Neuronal stem cell (in vitro differentiated cells): ENCODE data around the gene ANO3.

Experiments used
- DNase-seq: peaks from one replicate; pipeline ENCODE4 v3.0.0-alpha.2; 2013; ENCODE audit warnings: low spot score
- H2AFZ ChIP-seq: one replicate; pipeline ENCODE4 v1.6.1; 2013; ENCODE audit warnings: mild to moderate bottlenecking, low read length, inconsistent platforms
- H2AK5ac ChIP-seq: 2 replicates; pipeline ENCODE4 v1.6.1; 2013; ENCODE audit warnings: low read depth, mild to moderate bottlenecking, inconsistent platforms, low read length, moderate library complexity, mixed read lengths
- H2BK120ac ChIP-seq: 2 replicates; pipeline ENCODE4 v1.6.1; 2013; ENCODE audit warnings: low read depth, mild to moderate bottlenecking, inconsistent platforms, low read length, moderate library complexity, mixed read lengths
- H2BK12ac ChIP-seq: one replicate; pipeline ENCODE4 v1.6.1; 2013; ENCODE audit warnings: low read length, inconsistent platforms
- H2BK15ac ChIP-seq: 2 replicates; pipeline ENCODE4 v1.6.1; 2013; ENCODE audit warnings: mild to moderate bottlenecking, low read length, inconsistent platforms, mixed read lengths
- H2BK5ac ChIP-seq: one replicate; pipeline ENCODE4 v1.6.1; 2013; ENCODE audit warnings: inconsistent platforms, mild to moderate bottlenecking, low read length, moderate library complexity
- H3K14ac ChIP-seq: one replicate; pipeline ENCODE4 v1.6.1; 2013; ENCODE audit warnings: low read length, inconsistent platforms
- H3K18ac ChIP-seq: 2 replicates; pipeline ENCODE4 v1.6.1; 2013; ENCODE audit warnings: low read length, inconsistent platforms
- H3K23ac ChIP-seq: 2 replicates; pipeline ENCODE4 v1.6.1; 2013; ENCODE audit warnings: low read depth, mild to moderate bottlenecking, mixed read lengths, low read length, inconsistent platforms; ENCODE audit not compliant: poor library complexity
- H3K27ac ChIP-seq: replicated peaks from 3 replicates; pipeline ENCODE4 v1.5.1; 2013; ENCODE audit warnings: low read length, inconsistent platforms
- H3K27me3 ChIP-seq, 3 experiments: 2 replicates each; pipeline ENCODE4 v1.6.1; 2013; ENCODE audit warnings: low read length in 3 of 3, mild to moderate bottlenecking in 2 of 3, inconsistent platforms in 1 of 3, low read depth in 1 of 3, mixed read lengths in 1 of 3, moderate library complexity in 1 of 3; ENCODE audit not compliant: control insufficient read depth in 3 of 3, insufficient read depth in 3 of 3
- H3K36me3 ChIP-seq, 2 donors: replicated peaks in 1 of 2; 2 replicates each; pipeline ENCODE4 v1.6.1; 2013; ENCODE audit warnings: low read length in 2 of 2; ENCODE audit not compliant: control insufficient read depth in 2 of 2, insufficient read depth in 2 of 2
- H3K4ac ChIP-seq: 2 replicates; pipeline ENCODE4 v1.6.1; 2013; ENCODE audit warnings: inconsistent platforms, mild to moderate bottlenecking, low read length, moderate library complexity
- H3K4me1 ChIP-seq, 2 donors: 1 replicate in 1 of 2; 2 replicates in 1 of 2; pipeline ENCODE4 v1.6.1; 2013; ENCODE audit warnings: low read length in 2 of 2, low read depth in 1 of 2; ENCODE audit not compliant: control insufficient read depth in 2 of 2, insufficient read depth in 1 of 2
- H3K4me2 ChIP-seq: one replicate; pipeline ENCODE4 v1.6.1; 2013; ENCODE audit warnings: mild to moderate bottlenecking, low read length, inconsistent platforms; ENCODE audit not compliant: insufficient read depth, poor library complexity, severe bottlenecking
- H3K4me3 ChIP-seq, 2 donors: 2 replicates each; pipeline ENCODE4 v1.5.1; 2013; ENCODE audit warnings: low read length in 2 of 2, mild to moderate bottlenecking in 2 of 2, inconsistent platforms in 1 of 2, moderate library complexity in 1 of 2
- H3K79me1 ChIP-seq: one replicate; pipeline ENCODE4 v1.6.1; 2013; ENCODE audit warnings: low read depth, mild to moderate bottlenecking, inconsistent platforms, low read length, moderate library complexity
- H3K9ac ChIP-seq: one replicate; pipeline ENCODE4 v1.6.1; 2013; ENCODE audit warnings: mild to moderate bottlenecking, low read depth, low read length, inconsistent platforms; ENCODE audit not compliant: poor library complexity
- H3K9me3 ChIP-seq, 2 donors: replicated peaks in 1 of 2; 2 replicates each; pipeline versions ENCODE3 to v1.6.1; 2013; ENCODE audit warnings: low read length in 2 of 2, mild to moderate bottlenecking in 2 of 2, inconsistent platforms in 1 of 2, low read depth in 1 of 2, mixed read lengths in 1 of 2, moderate library complexity in 1 of 2; ENCODE audit not compliant: control insufficient read depth in 2 of 2, insufficient read depth in 1 of 2
- H4K8ac ChIP-seq: one replicate; pipeline ENCODE4 v1.6.1; 2013; ENCODE audit warnings: low read depth, mild to moderate bottlenecking, inconsistent platforms, low read length, moderate library complexity
- H4K91ac ChIP-seq: one replicate; pipeline ENCODE4 v1.6.1; 2013; ENCODE audit warnings: low read length, low read depth, mild to moderate bottlenecking, inconsistent platforms; ENCODE audit not compliant: poor library complexity
- WGBS, 2 donors: extraction: QIAGEN DNeasy Blood & Tissue Kit; methylation state at CpG; one replicate each; pipeline ENCODE4 v1.1.7; 2013; ENCODE audit warnings: missing lambda C conversion rate in 2 of 2, mixed read lengths in 1 of 2; ENCODE audit not compliant: insufficient read length in 2 of 2, insufficient replicate concordance in 1 of 2; ENCODE audit errors: extremely low coverage in 2 of 2; 5-methylcytosine and 5-hydroxymethylcytosine counted together

The ANO3 gene

DNA sequence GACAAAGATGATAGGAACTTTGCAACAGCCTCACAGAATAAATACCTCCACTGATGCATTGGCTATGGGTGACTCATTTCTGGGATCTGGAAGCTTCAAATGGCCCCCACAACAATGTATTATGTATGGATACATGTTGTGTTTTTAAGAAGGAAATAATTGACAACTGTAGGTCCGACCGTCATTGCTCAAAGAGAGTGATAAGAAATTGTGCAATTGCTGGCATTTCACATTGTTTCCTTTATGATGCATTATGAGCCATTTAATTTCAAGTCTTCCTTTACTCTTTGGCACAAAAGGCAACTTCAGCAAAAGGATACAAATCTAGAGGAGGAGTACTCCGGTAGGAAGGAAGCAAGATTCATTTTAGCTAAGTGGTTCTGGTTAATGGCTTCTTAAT, 2.0 kb downstream of the ANO3 start:
- H2BK5ac ChIP-seq = no peak overlapping the region
- H3K4me2 ChIP-seq = no peak overlapping the region
- no peak overlapping the region for H3K27ac ChIP-seq
- no peaks in the 10 kb centered on the region for H3K79me1 ChIP-seq
- H2AFZ ChIP-seq = peak overlapping the region; percentile 73
- no peak for DNase-seq
- H3K9ac ChIP-seq = no peak overlapping the region
- H2AK5ac ChIP-seq = no peak overlapping the region
- H3K27me3 ChIP-seq = no peaks in the 10 kb centered on the region
- H3K23ac ChIP-seq = no peak overlapping the region
- no peak overlapping the region for H3K4me3 ChIP-seq
- no peak overlapping the region for H2BK120ac ChIP-seq
- WGBS, 2 donors = no CpG with 5 or more reads among the region's 3 CpGs
- no peak overlapping the region for H3K18ac ChIP-seq
- H3K4me1 ChIP-seq = peaks cover 7 to 29% of the 10 kb centered on the region in 2 donors
- H3K9me3 ChIP-seq = no peaks in the 10 kb centered on the region
- no peak overlapping the region for H3K14ac ChIP-seq
- H2BK15ac ChIP-seq = no peak overlapping the region
- no peak overlapping the region for H3K4ac ChIP-seq
- H2BK12ac ChIP-seq = no peak overlapping the region
- no peaks in the 10 kb centered on the region for H3K36me3 ChIP-seq
- H4K91ac ChIP-seq = no peak overlapping the region
- H4K8ac ChIP-seq = no peak overlapping the region

GRCh38 chr11:26335903-26336302, 4.0 kb downstream of the ANO3 start:
- Histone ChIP-seq H3K27ac (no peak overlapping the region), H3K14ac (no peak overlapping the region), H3K4me3 (no peak overlapping the region), H2AK5ac (no peak overlapping the region), H3K36me3 (no peaks in the 10 kb centered on the region), H3K79me1 (no peaks in the 10 kb centered on the region), H2BK12ac (no peak overlapping the region), H3K23ac (no peak overlapping the region), H3K4me2 (no peak overlapping the region), H4K8ac (no peak overlapping the region), H3K4me1 (peaks cover 5 to 14% of the 10 kb centered on the region in 2 donors), H3K27me3 (no peaks in the 10 kb centered on the region), H3K4ac (no peak overlapping the region), H4K91ac (no peak overlapping the region), H3K18ac (no peak overlapping the region), H3K9ac (no peak overlapping the region), H2BK5ac (no peak overlapping the region), H3K9me3 (no peaks in the 10 kb centered on the region), H2BK120ac (no peak overlapping the region), H2BK15ac (no peak overlapping the region), H2AFZ (no peak overlapping the region)
- DNase-seq = no peak

GRCh38 chr11:26344647-26345046, 12.7 kb downstream of the ANO3 start:
- Histone ChIP-seq H3K9me3 (no peaks in the 10 kb centered on the region), H2BK120ac (no peak overlapping the region), H2BK12ac (no peak overlapping the region), H3K27ac (no peak overlapping the region), H2BK15ac (no peak overlapping the region), H3K79me1 (no peaks in the 10 kb centered on the region), H3K18ac (no peak overlapping the region), H2BK5ac (no peak overlapping the region), H3K23ac (no peak overlapping the region), H4K91ac (no peak overlapping the region), H3K14ac (no peak overlapping the region), H2AFZ (no peak overlapping the region), H3K4ac (no peak overlapping the region), H3K4me3 (no peak overlapping the region), H3K36me3 (no peaks in the 10 kb centered on the region), H3K4me1 (no peaks in the 10 kb centered on the region), H2AK5ac (no peak overlapping the region), H3K4me2 (no peak overlapping the region), H3K9ac (no peak overlapping the region), H3K27me3 (no peaks in the 10 kb centered on the region), H4K8ac (no peak overlapping the region)
- no CpG with 5 or more reads among the region's 2 CpGs for WGBS, 2 donors
- no peak for DNase-seq

DNA sequence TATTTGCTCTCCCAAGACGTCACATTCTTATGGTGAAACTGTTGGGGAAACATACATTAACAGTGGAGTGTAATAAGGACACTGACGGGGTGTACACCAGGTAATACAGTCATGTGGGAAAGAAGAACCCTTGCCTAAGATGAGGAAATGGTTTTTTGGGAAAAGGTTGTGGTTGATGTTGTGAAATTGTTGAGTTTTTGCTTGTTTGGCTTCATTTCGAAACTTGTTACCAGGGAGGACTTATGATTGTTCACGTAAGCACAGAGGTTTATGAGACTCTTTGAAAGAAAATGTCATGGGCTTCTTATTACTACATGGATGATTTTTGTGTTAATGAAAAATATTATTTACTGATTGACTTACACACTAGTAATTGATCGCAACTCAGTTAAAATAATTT, 16.8 kb downstream of the ANO3 start:
- Histone ChIP-seq H4K91ac (no peak overlapping the region), H2AK5ac (no peak overlapping the region), H3K36me3 (no peaks in the 10 kb centered on the region), H3K4me3 (no peak overlapping the region), H3K27ac (no peak overlapping the region), H3K4me1 (no peaks in the 10 kb centered on the region), H3K4me2 (no peak overlapping the region), H3K23ac (no peak overlapping the region), H2BK15ac (no peak overlapping the region), H3K14ac (no peak overlapping the region), H3K79me1 (no peaks in the 10 kb centered on the region), H2BK5ac (no peak overlapping the region), H4K8ac (no peak overlapping the region), H3K27me3 (no peaks in the 10 kb centered on the region), H2AFZ (no peak overlapping the region), H3K18ac (no peak overlapping the region), H2BK120ac (no peak overlapping the region), H3K9me3 (no peaks in the 10 kb centered on the region), H2BK12ac (no peak overlapping the region), H3K9ac (no peak overlapping the region), H3K4ac (no peak overlapping the region)
- DNase-seq = no peak
- no CpG with 5 or more reads among the region's 5 CpGs for WGBS, 2 donors
